NCI-H128 (cell line): Measurements from ENCODE around the gene JAK3.

ENCODE experiments used
- DNase-seq: peaks from one replicate; lab custom pipeline; 2025; ENCODE audit not compliant: unreplicated experiment; lab: John Stamatoyannopoulos, UW

The JAK3 gene

GRCh38 chr19:17866312-17866963 lies 18.7 kb upstream of the JAK3 start:
- DNase-seq = no peak

GRCh38 chr19:17865364-17866311 lies 17.9 kb upstream of the JAK3 start:
- no peak for DNase-seq

- DNase-seq = no peak
Observed at GRCh38 chr19:17863520-17864182, 15.9 kb upstream of the JAK3 start.

- DNase-seq = no peak
Observed at GRCh38 chr19:17862711-17863519, 15.1 kb upstream of the JAK3 start.

GRCh38 chr19:17861542-17862402 lies 14.0 kb upstream of the JAK3 start:
- no peak for DNase-seq

GRCh38 chr19:17860993-17861360 lies 13.2 kb upstream of the JAK3 start:
- DNase-seq = no peak

- no peak for DNase-seq
Observed at GRCh38 chr19:17860331-17860992, 12.7 kb upstream of the JAK3 start.

GRCh38 chr19:17859533-17860330 lies 11.9 kb upstream of the JAK3 start, which contains the start of gene RPL18A:
RPL18A (plus strand) TSS chr19:17859910; CDS start chr19:17859957, 47 bp downstream.
- DNase-seq = peak; percentile 98

GRCh38 chr19:17855280-17856152 lies 7.7 kb upstream of the JAK3 start:
- DNase-seq = peak; percentile 39

GRCh38 chr19:17854061-17854460 lies 6.3 kb upstream of the JAK3 start:
- DNase-seq = no peak

- DNase-seq = no peak
Observed at GRCh38 chr19:17848595-17849292, 962 bp upstream of the JAK3 start.

- no peak for DNase-seq
Observed at GRCh38 chr19:17846146-17846545, 1.6 kb downstream of the JAK3 start.

- no peak for DNase-seq
Observed at GRCh38 chr19:17843908-17844490, 3.8 kb downstream of the JAK3 start.

- DNase-seq = no peak
Observed at GRCh38 chr19:17843292-17843827, 4.4 kb downstream of the JAK3 start.

GRCh38 chr19:17842663-17843291 lies 5.0 kb downstream of the JAK3 start:
- no peak for DNase-seq
